CMK (cell line): ENCODE measurements around the gene CREG2.

Source experiments
- DNase-seq: peaks from one replicate; pipeline ENCODE4 v3.0.0-alpha.2; 2010; ENCODE audit warnings: low read depth

CREG2 gene

DNA sequence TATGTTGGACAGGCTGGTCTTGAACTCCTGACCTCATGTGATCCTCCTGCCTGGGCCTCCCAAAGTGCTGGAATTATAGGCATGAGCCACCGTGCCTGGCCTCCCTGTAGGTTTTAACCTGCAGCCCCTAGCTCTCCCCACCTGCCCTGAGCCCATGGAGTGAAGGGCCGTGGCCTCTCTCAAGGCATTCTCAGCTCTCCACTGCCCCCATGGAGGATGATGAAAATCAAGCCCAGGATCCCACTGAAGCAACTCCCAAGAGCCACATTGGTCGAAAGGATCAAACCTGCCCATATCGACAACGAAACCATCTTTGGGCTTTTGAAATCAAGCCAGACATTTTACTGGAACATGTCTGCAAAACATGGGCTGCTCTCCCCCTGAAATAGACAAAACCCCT is 22.4 kb upstream of the CREG2 start:
- DNase-seq: no peak

DNA sequence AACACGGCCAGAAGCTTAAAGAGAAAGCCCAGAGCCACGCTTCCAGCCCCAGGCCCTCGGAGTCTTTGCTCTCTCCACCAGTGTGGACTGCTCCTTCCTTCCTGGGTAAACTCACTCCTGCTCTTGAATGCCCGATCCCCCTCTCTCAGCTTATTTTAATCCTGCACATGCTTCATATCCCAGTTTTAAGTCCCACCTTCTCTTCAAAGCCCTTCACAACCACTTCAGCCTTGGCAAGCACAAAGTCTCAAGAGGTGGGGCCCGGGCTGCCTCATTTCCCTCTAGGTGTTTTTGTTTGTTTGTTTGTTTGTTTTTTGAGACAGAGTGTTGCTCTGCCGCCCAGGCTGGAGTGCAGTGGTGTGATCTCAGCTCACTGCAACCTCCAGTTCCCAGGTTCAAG is 21.6 kb upstream of the CREG2 start:
- no peak for DNase-seq

DNA sequence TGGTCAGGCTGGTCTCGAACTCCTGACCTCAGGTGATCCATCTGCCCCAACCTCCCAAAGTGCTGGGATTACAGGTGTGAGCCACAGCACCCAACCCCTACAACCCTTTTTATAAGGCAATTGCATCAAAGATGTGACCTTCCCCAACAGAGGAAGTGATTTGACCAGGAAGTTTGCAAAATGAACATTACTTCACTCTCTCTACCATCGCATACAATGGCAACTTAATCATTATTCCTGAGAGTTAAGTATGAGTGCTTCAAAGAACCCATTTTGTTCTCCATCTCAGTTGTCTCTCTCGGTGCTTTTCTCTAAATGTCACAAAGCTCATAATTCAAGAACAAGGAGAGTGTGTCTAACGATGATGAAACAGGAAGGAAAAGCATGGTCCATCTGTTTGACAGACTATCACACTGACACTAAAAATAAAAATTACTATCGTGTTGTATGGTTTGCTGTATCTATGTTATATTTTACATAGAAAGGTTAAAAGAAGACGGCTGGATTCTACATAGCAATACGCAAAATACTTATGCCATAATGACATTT is 18.1 kb upstream of the CREG2 start:
- no peak for DNase-seq

DNA sequence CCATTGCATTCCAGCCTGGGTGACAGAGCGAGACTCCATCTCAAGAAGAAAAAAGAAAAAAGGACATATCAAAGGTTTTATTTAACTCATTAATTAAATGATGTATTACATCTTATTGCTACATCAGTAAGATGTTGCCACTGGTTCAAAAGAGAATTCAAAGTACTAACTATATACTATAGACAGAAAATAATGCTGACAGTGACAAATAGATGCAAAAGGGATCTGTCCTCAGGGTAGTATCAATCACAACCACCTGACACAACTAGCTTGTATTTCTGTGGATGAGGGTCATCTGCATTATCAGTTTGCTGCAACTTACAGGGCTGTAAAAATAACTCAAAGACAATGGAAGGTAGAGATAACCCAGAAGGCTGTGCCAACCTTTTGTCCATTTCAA is 16.4 kb upstream of the CREG2 start:
- no peak for DNase-seq

DNA sequence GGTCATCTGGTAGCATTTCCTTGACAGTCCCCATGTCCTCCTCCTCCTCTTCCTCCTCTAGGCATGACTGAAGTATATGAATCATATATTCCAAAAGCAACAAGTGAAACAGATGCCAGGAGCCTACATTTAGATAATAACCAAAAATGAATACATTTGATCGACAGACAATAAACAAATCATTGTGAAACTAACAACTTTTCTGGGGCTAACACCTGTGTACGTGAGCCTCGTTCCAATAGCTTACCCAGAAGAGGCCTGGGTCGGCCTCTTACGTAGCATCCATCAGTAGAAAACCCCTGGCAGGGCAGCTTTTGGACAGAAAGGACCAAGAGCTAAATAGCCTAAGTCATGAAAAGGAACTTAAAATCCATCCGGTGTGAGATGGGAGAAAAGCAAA is 15.3 kb upstream of the CREG2 start:
- DNase-seq: no peak

DNA sequence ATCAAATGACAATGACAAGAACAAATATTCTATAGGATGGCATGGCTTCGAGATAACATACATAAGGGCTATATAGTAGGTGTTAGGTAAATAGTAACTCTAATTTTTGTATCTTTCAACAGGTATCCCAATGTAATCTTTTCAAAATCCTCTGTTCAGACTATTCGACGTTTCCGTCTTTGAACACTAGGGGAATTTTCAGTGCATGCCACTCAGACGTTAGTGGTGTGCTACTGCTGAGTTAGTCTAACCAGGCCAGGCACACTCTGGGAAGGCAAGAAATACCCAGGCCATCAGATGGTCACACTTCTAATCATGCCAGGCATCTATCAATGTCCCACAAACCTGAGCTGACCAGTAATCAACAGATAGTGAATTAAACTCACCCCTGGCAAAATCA is 14.6 kb upstream of the CREG2 start:
- no peak for DNase-seq

DNA sequence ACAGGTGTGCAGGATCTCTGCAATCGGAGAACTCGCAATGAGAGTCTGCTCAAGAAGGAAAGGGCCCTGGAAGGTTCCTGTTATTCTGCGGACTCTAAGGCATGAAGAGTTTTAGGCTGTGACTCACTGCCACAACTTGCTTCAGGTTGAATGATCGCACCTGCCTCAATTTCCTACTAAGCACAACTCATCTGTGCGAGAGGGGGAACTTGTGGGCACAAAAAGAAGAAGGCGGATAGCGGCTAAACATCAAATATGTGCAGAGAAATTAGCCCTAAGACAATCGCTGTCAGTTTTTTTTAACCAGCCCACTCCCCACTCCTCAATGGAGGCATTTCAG is 14.0 kb upstream of the CREG2 start:
- DNase-seq: no peak

DNA sequence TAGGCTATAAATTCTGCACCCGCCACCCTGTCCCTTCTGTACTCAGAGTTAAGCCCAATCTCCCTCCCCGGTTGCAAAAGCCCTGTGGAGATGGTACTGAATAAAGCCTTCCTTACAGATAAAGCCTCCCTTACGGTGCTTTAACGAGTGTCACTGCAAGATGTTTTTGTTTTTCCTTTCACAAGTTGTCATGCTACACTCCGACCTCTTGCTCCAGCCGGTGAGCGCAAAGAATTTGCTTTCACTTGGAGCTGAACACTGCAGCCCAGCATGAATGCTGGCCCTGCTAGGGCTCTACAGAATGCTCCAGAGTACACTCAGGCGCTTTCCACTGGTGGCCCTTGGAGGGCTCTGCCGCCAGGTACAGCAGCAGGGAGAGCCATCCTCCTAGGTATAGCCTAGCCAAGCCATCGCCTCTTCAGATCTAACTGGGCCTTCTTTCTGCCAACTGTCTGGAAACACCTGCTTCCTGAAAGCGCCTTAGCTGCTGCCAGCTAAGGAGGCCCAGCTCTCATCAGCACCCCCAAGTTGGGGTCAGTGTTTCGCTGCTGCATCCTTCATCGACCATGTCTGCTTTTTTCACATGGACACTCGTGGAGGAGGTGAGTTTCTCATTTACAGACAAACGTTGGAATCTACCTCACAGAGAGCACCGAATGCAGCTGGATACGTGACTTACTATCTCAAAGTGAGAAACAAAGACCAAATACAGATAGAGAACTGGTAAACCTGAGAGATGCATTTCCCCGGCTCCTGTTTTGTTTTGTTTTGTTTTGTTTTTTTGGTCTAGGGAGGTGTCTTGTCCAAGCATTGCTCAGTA is 13.4 kb upstream of the CREG2 start:
- no peak for DNase-seq

DNA sequence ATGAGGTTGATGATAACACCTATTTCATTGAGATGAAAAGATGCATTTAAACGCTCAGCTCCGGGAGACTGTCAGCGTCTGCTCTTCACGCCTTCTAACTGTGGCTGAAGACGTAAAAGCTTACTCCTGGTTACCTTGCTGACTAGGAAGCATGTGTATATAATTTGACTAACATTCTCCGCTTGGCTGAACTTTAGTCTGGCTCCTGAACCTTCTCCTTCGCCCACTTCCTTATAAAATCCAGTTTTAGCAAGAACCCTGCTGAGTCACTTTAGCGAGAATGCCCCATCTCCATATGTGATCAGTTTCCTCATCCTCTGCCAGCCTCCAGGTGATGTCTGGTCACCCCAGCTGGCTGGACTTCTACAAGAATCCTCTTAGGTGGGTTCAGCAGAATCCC is 12.7 kb upstream of the CREG2 start:
- no peak for DNase-seq

DNA sequence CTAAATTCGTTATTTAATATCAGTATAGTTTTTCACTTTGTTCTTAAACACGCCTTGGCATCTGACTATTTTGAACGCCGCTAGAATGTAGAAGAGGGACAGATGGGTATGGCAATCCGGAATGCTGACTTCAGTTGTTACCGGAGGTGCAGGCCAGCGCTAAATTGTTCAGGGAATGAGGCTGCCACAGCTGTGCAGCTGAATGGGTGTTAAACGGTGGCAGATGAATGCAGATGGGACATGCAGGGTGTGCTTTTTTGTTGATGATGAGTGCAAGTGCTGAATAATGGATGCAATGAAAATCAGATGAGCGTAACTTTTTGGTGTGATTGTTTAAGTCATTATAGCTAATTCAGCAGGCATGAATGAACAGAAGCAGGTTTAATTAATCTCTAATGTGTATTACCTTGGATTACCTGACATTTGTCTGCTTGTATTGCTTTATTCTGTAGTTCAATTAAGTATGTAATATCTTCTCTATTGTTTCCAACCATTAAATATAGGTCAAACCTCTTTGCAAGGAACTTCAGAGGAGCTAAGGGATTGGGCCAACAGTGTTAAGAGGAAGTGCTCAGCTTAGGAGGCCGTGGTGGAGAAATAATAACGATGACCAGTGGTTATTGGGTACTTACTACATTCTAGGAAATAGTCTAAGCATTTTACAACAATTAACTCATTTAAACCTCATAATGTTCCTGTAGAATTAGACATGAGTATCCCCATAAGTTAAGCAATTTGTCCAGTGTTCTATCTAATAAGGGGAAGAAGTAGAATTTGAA is 11.9 kb upstream of the CREG2 start:
- DNase-seq: no peak

DNA sequence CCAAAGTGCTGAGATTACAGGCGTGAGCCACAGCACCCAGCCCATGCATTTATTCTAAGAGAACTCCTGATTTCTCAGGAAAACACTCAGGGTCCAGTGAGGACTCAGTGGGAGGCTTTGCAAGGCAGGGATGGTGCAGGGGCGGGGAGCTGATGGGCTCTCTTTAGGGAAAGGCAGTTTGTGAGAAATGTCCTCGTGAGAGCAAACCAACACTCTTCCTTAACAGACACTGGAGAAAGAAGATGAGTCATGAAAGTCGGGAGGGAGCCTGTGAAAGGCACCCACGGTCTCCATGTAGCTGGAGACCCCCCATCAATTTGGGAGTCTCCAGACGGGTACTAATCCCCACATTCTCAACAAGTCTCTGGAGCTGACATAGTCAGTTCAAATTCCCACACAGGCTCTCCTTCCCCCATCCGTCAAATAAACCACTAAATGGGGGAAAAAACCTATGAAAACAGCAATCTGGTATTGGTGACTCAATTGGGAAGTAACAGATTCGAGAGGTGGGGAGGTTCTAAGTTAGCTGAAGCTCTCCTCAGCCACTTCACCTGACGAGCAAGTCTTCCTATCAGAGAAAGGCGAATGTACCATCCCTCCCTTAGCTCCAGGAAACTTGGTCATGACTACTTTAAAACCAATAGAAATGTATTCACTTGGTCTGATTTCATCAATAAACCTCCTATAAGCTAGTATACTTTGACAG is 11.0 kb upstream of the CREG2 start:
- no peak for DNase-seq

DNA sequence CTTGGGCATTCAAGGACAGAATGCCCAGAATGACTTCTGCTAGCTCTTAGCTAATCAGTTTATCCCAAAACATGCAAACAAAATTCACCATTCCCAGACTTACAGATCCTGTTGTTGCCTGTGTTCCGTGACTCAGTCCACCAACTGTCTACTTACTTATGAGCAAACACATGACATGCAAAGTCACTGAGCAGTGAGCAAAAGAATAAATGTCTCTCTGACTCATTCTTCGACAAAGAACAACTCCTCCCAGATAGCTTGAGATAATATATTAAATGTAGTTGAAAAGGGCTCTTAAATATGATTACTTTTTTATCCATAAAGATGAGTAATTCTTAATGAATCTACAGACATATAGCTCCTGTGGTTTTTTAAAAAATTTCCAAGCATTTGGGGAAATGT is 9.0 kb upstream of the CREG2 start:
- DNase-seq: no peak

DNA sequence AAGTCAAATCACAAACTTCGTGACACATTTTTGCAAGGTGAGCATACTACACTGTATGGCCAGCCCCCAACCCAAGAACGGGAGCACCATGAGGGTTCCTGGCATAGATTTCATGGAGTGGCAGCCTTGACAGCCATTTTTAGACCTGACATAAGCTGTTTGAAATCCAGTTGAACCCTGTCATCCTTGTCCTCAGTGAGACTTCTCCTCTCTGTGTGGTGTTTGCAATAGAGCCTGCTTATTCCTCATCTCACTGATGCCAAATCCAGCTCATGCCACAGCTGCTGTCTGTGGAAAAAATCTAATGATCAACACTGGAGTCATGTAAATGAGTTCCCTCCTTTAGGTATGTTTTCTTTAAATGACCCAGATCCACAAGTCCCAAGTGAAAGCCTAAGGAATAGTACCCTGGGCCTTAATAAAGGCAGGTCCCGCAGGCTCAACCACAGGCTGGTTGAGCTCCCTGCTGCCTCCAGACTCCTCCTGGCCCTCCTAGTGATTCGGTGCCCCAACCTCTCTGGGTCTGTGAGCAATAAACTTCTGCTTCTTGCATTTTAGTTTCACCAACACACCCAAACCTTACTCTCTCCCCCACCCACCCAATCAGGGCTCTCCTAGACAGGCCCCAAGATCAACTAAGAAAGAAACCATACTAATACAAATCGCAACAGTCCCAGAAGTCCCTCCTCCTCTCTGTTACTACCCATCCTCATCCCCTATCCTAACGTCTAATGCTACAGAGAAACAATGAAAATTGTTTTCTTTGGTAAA is 8.4 kb upstream of the CREG2 start:
- DNase-seq: no peak

DNA sequence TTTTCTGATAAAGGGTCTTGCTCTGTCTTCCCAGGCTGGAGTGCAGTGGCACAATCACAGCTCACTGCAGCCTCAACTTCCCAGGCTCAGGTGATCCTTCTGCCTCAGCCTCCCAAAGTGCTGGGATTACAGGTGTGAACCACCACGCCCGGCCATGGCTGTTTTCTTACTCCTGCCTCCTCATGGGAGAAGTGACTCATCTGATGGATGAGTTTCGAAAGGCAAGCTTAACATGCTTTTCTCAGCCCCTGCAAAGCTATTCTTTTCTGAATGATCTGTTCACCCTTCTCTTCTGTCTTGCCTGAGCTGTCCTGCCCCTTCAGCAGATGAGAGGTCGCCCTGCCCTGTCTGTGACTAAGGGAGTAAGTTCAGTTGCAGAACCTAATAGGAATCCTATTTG is 929 bp upstream of the CREG2 start:
- no peak for DNase-seq

DNA sequence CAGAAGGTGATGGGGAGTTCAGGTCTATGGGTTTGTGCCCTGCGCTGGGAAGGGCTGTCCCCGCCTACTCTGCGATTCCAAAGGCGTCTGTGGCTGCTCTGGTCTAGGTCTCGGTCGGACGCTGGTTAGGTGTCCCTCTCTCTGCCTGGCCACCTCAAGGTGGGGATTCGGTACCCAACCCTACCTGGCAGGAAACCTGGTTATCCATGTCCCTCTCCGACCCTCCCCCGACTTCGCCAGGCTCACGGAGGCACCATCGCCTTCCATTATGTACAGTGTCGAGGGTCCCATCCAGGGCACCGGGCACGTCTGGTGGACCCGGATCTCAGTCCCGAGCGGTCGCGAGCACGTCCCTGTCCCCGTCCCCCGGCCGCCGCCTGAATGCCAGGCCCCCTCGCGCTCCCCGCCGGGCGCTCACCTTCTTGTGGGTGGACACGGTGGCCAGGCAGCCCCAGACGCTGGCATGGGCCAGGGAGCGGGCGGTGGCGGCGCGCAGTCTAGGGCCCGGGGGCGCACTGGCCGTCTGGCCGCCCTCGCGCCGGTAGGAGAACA is 628 bp downstream of the CREG2 start:
- DNase-seq: no peak

DNA sequence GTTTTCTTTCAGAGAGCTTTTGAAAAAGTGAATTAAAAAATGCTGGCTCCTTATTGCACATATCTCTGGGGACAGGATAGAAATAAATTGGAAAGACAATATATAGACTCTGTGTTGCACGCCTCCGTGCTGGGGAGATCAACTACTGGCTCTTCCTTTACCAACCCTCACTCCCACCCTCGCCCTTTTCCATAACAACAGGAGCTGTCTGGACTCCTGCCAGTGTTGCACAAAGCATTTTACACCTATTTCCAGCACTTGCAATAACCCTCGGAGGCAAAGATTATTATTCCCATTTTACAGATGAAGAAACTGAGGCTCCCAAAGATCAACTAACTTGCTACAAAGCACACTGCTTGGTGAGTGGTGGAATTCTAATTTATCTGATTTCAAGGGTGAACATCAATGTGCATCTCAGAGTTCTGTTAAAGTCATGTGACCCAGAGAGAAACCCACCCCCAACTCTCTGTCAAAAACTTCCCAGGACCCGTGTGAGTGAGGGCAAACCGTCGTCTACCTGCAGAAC is 4.2 kb downstream of the CREG2 start:
- DNase-seq: no peak

DNA sequence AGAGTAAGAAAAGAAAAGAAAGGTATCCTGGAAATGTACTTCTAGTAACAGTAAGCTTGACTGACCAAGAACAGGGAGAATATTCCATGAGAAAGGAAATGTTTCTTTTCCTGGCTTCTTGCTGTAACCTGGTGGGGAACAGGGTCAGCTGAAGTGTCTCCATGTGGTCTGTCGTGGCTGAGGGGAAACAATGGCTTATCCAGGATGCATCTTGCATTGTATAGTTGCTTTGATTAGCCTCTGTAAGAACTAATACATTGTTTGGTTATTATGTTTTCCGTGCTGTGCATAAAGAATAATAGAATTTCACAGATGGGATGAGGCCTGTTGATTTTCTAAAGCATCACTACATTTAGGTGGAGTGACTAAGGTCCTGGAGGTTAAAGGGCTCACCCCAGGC is 4.9 kb downstream of the CREG2 start:
- DNase-seq: no peak

DNA sequence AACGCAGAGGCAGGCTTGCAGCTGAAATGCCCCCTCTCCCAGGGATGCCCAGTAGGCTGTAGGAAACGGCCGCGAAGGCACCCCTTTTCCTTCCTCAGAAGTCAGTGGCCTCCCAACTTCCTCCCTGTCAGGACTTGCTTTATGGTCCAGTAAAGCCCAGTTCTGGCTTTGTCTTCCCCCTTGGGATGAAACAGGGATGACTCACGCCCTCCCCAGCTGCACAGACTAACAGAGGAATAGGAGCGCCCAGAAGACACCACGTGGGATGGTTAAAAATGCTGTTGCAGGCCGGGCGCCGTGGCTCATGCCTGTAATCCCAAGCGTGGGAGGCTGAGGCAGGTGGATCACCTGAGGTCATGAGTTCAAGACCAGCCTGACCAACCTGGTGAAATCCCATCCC is 6.9 kb downstream of the CREG2 start:
- DNase-seq: no peak

DNA sequence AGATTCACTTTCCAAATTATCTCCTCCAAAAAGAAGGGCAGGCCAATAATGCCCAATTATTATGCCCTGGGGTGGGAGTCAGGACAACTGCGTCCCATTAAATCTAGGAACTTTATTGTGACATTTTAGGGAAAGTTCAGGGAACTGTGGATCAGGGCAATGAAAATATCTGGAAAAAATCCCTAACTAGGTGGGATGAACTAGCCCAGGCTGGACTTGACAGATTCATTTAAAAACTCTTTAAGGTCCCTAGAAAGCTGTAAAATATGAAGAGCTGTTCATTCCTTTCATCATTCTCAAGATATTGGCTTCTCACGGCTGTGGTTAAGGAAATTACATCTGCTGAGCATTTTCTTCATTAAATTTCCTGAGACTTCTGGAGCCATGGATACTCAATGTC is 8.2 kb downstream of the CREG2 start:
- DNase-seq: no peak

DNA sequence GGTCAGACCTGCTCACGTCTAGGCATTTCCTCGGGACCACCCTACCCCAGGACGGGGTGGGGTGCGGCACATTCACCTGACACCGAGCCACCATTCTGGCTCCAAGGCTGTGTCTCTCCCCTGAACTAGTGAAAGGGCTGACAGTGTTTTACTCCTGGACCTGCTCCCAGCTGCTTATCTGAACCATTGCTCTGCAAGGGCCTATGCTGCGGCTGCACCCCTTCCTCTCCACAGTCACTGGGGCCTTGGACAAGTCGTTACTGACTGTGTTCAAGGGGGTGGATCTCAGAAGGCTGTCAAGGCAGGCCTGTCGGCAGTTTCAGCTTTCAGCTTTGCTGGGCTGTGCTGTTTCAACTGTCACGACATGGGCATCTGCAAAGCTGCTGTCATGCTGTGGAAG is 11.7 kb downstream of the CREG2 start:
- DNase-seq: no peak

DNA sequence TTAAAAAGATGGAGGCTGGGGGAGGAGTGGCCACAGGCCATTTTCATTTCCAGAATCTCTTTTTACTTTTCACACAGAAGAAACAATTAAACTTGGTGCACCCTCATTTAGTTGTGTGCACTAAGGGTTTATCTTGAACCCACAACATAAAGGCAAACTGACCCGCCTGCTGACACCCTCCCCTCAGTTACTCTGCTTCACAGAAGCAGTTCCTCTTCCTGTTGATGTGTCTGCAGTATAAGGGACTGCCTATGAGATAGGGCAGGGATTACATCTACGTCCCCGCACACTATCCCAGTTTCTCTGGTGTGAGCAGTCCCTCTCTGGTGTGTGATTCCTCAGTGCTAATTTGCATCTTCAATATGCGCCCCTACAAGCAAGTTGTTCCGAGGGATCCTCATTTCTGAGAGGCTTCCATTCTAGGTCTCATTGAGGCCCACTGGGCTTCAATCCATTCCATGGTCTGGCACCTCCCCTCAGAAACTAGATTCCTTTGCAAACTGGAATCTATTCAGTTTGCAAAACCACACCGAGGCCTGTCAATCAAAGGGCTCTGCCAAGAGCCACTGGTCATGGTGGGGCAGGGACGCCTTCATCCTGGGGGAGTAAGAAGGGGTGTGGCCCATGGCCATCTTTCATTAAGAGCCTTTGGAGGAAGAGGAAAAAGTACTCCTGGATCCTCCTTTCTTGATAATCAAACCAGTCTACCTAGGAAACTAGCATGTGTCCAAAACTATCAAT is 12.3 kb downstream of the CREG2 start:
- no peak for DNase-seq
